Neutrophil (primary cell): ENCODE data around the gene HUS1.

ENCODE experiments used
- H3K27ac ChIP-seq: fragments of 200-600 bp; sonication (generic); 2 replicates; pipeline ENCODE4 v1.5.1; 2016; ENCODE audit warnings: mild to moderate bottlenecking, moderate library complexity
- H3K27me3 ChIP-seq: fragments of 200-600 bp; sonication (generic); 2 replicates; pipeline ENCODE4 v1.6.0; 2016; ENCODE audit warnings: mild to moderate bottlenecking
- H3K36me3 ChIP-seq: fragments of 200-600 bp; sonication (generic); 2 replicates; pipeline ENCODE4 v1.5.1; 2017
- H3K4me1 ChIP-seq, 2 experiments: fragments of 200-600 bp in 1 of 2; sonication (generic) in 1 of 2; 1 replicate in 1 of 2; 2 replicates in 1 of 2; pipeline versions ENCODE4 v1.5.1 to v1.6.1; 2013 to 2016; ENCODE audit warnings: low read depth in 1 of 2, low read length in 1 of 2, mild to moderate bottlenecking in 1 of 2, moderate library complexity in 1 of 2; ENCODE audit not compliant: control insufficient read depth in 1 of 2, insufficient read depth in 1 of 2
- H3K4me3 ChIP-seq, 2 experiments: fragments of 200-600 bp in 1 of 2; sonication (generic) in 1 of 2; 1 replicate in 1 of 2; 2 replicates in 1 of 2; pipeline ENCODE4 v1.5.1; 2013 to 2016; ENCODE audit warnings: low read depth in 1 of 2, low read length in 1 of 2, mild to moderate bottlenecking in 1 of 2, moderate library complexity in 1 of 2
- H3K9me3 ChIP-seq: fragments of 200-600 bp; sonication (generic); 2 replicates; pipeline ENCODE4 v1.5.1; 2016
- TF ChIP-seq, protein P1 (sequence below): fragments of 200-600 bp; sonication (generic); IDR thresholded peaks from 2 replicates; pipeline ENCODE4 v1.5.1; 2016; ENCODE audit warnings: antibody characterized with exemption

Gene HUS1

DNA sequence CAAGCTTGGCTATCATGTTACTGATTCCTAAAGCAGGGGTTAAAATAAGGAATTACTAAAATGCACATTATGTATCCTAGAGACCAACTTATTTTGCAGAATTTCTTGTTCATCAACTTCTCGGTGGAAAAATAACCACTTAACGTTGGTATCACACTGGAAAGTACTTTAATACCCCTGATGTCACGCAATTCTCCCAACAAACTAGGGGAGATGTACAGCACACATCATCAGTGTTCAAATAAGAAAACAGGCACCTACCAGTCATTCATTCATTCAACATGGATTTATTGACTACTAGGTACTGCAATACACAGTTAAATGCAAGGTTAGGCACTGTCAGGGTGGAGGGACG lies 648 bp downstream of the HUS1 start:
- Histone ChIP-seq H3K36me3 (peaks cover 45% of the 10 kb centered on the region), H3K27ac (peak overlapping the region; percentile 88), H3K27me3 (no peaks in the 10 kb centered on the region), H3K9me3 (no peaks in the 10 kb centered on the region), H3K4me3 (peak overlapping the region; percentile 72 to 78), H3K4me1 (peaks cover 13 to 16% of the 10 kb centered on the region in 2 experiments)
- TF ChIP-seq, protein P1, sequence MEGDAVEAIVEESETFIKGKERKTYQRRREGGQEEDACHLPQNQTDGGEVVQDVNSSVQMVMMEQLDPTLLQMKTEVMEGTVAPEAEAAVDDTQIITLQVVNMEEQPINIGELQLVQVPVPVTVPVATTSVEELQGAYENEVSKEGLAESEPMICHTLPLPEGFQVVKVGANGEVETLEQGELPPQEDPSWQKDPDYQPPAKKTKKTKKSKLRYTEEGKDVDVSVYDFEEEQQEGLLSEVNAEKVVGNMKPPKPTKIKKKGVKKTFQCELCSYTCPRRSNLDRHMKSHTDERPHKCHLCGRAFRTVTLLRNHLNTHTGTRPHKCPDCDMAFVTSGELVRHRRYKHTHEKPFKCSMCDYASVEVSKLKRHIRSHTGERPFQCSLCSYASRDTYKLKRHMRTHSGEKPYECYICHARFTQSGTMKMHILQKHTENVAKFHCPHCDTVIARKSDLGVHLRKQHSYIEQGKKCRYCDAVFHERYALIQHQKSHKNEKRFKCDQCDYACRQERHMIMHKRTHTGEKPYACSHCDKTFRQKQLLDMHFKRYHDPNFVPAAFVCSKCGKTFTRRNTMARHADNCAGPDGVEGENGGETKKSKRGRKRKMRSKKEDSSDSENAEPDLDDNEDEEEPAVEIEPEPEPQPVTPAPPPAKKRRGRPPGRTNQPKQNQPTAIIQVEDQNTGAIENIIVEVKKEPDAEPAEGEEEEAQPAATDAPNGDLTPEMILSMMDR, result no peak

DNA sequence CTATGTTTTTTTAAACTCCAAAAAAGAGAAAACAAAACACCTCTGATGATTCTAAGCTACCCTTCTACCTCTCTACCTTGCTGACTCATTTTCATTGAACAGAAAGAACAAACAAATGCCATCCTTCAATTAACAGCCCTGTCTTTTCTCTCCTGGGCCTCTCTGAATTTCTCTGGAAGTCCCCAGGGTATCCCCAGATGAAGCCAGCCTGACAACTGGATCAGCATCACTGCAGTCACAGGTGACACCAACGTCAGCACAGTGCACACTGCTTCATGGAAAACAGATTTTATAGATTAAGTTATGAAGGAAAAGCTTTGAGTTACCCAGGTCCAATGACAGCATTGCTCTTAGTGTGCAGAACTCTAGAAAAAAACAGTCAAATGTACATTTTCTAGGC lies 5.7 kb downstream of the HUS1 start:
- no peak overlapping the region for H3K4me3 ChIP-seq
- no peak overlapping the region for H3K27ac ChIP-seq
- H3K9me3 ChIP-seq, result no peaks in the 10 kb centered on the region
- TF ChIP-seq, protein P1, result no peak
- H3K36me3 ChIP-seq, result peaks cover 60% of the 10 kb centered on the region
- no peaks in the 10 kb centered on the region for H3K27me3 ChIP-seq
- peaks cover 6 to 19% of the 10 kb centered on the region in 2 experiments for H3K4me1 ChIP-seq

DNA sequence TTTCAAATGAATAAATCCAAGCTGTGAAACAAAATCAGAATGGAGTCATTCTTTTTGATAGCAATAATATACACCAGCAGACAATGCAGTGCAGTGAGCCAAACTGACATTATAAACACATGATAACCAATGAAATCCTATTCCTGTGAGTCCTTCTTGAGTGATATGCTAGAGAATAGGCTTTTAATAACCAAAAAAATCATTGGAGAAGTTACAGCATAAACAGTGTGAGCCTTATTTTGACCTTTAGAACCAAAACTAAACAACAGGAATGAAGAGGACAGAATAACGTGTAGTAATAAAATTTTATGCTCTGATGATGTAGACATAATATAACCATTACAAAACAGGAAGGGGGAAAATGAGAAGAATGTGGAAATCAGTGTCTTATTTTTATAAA lies 8.7 kb downstream of the HUS1 start:
- peak overlapping the region; percentile 68 for H3K27ac ChIP-seq
- peaks cover 0 to 13% of the 10 kb centered on the region in 2 experiments for H3K4me1 ChIP-seq
- TF ChIP-seq, protein P1, result no peak

DNA sequence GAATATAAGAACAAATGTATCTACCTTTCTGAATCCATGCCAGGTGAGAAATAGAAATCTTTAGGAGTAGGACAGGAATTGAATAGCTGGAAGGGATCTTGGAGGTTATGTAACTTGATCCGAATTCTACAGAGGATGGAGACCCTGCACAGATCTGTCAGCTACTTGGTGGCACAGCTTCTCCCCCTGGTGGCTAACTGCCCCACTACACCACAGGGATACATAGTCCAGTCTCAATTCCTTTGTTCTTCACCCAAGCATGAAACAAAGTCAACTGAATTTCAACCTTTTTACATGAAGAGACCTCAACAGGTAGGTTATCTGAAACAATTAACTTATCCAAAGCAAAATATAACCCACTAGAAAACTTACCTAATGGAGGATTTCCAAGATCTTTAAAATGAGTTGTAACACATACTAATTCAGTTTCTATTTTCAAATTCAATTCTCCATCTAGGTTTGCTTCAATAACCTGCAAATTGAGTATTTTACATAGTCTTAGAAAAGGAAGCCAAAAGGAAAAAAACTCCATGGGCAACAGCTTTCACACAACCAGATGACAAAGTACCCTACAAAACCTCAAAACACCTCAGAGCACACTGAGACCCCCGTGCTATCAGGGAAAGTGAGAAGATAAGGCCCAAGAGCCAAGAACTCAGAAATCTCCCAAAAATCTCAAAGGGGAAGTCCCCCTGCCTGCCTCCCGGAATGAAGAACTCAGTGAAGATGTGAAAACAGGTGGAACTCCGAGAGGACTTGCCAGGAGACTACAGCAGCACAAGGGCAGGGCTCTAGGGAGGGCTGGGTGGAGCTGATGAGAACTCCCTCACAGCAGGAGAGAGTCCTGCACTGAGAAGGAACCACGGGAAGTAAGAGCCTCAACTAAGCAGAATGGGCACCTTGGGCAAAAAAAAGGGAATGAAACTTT lies 10.3 kb downstream of the HUS1 start:
- H3K27ac ChIP-seq, result peak overlapping the region; percentile 43
- no peaks in the 10 kb centered on the region for H3K9me3 ChIP-seq
- H3K4me3 ChIP-seq, result no peak overlapping the region
- no peaks in the 10 kb centered on the region for H3K27me3 ChIP-seq
- peaks cover 0 to 13% of the 10 kb centered on the region in 2 experiments for H3K4me1 ChIP-seq
- H3K36me3 ChIP-seq, result peaks cover 64% of the 10 kb centered on the region
- TF ChIP-seq, protein P1, result peak; percentile 39

More for the DNA sequence above, 8.7 kb downstream of the HUS1 start:
- Histone ChIP-seq H3K27me3 (no peaks in the 10 kb centered on the region), H3K4me3 (no peak overlapping the region), H3K36me3 (peaks cover 64% of the 10 kb centered on the region), H3K9me3 (no peaks in the 10 kb centered on the region)

DNA sequence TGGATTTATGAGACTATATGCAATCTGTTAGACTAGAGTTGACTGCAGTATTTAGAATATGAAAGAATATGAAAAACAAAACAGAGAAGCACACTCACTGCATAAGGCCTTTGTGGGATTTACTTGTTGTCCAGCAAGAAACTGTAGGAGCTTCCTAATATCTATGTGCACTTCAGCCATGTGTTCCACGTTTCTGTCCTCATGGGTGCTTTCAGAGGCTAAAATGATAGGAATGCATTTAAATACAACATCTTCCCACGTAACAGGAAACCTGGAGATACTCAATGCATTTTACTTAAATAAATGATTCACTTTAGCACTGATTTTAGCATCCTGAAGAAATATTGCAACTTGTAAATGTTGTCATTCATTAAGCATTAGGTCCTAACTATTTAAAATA lies 11.7 kb downstream of the HUS1 start:
- Histone ChIP-seq H3K27ac (no peak overlapping the region), H3K9me3 (no peaks in the 10 kb centered on the region), H3K36me3 (peaks cover 64% of the 10 kb centered on the region), H3K27me3 (no peaks in the 10 kb centered on the region), H3K4me1 (peaks cover 0 to 13% of the 10 kb centered on the region in 2 experiments), H3K4me3 (no peak overlapping the region)
- TF ChIP-seq, protein P1, result no peak
